Glutamatergic neuron (in vitro differentiated cells): Measurements from ENCODE around the gene RETREG1. TPM values are rescaled to one million over a fixed set of nuclear protein-coding genes. Genes with fewer than 3 reads are reported as not detected.

ENCODE experiments used
- DNase-seq: peaks from one replicate; pipeline ENCODE4 v3.0.0; 2022
- H3K27ac Mint-ChIP-seq: one replicate; pipeline ENCODE4 v1.8.0; 2020; ENCODE audit warnings: mild to moderate bottlenecking, mixed read lengths, inconsistent platforms; ENCODE audit not compliant: unreplicated experiment
- H3K27me3 Mint-ChIP-seq: one replicate; pipeline ENCODE4 v1.8.0; 2020; ENCODE audit warnings: mild to moderate bottlenecking, moderate library complexity, mixed read lengths, inconsistent platforms; ENCODE audit not compliant: unreplicated experiment
- H3K36me3 Mint-ChIP-seq: one replicate; pipeline ENCODE4 v1.8.0; 2020; ENCODE audit warnings: mild to moderate bottlenecking, mixed read lengths, inconsistent platforms; ENCODE audit not compliant: unreplicated experiment
- H3K4me1 Mint-ChIP-seq: one replicate; pipeline ENCODE4 v1.8.0; 2020; ENCODE audit warnings: mild to moderate bottlenecking, low read depth, mixed read lengths, inconsistent platforms; ENCODE audit not compliant: unreplicated experiment
- H3K4me3 Mint-ChIP-seq: one replicate; pipeline ENCODE4 v1.8.0; 2020; ENCODE audit warnings: mild to moderate bottlenecking, mixed read lengths, inconsistent platforms; ENCODE audit not compliant: unreplicated experiment
- H3K9me3 Mint-ChIP-seq: one replicate; pipeline ENCODE4 v1.8.0; 2020; ENCODE audit warnings: mild to moderate bottlenecking, moderate library complexity, mixed read lengths, inconsistent platforms; ENCODE audit not compliant: unreplicated experiment
- total RNA-seq: library from RNA; stranded (reverse); fragmentation: NEBNext Ultra II Directional; extraction: Animal tissue kit (Norgen Biotek cat#: 25700); gene quantifications from one replicate; pipeline ENCODE4 v1.2.1, GENCODE V29; 2021; ENCODE audit not compliant: unreplicated experiment
- TF ChIP-seq, protein P1 (sequence below): fragments of 200-600 bp; sonication (generic); IDR thresholded peaks from one replicate; pipeline ENCODE4 v1.5.0; 2021; ENCODE audit not compliant: partially characterized antibody, unreplicated experiment

Gene RETREG1
- total RNA-seq, 1 donor from 2014 or later = 6.3 TPM

DNA sequence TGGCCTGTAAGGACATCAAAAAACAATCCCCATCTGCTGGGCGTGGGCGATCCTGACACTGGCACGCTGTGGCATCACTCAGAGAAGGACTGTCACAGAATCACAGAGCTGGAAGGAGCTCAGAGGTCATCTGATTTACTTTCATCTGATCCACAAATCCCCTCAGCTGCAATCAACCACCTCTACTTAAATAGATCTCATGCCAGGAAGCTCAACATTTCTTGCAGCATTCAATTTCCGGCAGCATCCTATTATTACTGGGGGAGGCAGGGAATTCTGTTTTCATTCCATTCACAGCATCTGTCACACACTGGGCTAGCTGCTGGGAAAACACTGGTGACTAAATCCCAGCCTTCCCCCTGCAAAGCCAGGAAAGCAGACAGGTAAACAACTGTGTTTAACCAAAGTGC lies 38.3 kb downstream of the RETREG1 start:
- Mint-ChIP-seq H3K4me3 (no peak overlapping the region), H3K9me3 (peaks cover 4% of the 10 kb centered on the region), H3K4me1 (peaks cover 18% of the 10 kb centered on the region), H3K27me3 (peaks cover under 1% of the 10 kb centered on the region), H3K27ac (no peak overlapping the region), H3K36me3 (no peaks in the 10 kb centered on the region)
- TF ChIP-seq, protein P1, sequence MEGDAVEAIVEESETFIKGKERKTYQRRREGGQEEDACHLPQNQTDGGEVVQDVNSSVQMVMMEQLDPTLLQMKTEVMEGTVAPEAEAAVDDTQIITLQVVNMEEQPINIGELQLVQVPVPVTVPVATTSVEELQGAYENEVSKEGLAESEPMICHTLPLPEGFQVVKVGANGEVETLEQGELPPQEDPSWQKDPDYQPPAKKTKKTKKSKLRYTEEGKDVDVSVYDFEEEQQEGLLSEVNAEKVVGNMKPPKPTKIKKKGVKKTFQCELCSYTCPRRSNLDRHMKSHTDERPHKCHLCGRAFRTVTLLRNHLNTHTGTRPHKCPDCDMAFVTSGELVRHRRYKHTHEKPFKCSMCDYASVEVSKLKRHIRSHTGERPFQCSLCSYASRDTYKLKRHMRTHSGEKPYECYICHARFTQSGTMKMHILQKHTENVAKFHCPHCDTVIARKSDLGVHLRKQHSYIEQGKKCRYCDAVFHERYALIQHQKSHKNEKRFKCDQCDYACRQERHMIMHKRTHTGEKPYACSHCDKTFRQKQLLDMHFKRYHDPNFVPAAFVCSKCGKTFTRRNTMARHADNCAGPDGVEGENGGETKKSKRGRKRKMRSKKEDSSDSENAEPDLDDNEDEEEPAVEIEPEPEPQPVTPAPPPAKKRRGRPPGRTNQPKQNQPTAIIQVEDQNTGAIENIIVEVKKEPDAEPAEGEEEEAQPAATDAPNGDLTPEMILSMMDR = no peak
- no peak for DNase-seq

DNA sequence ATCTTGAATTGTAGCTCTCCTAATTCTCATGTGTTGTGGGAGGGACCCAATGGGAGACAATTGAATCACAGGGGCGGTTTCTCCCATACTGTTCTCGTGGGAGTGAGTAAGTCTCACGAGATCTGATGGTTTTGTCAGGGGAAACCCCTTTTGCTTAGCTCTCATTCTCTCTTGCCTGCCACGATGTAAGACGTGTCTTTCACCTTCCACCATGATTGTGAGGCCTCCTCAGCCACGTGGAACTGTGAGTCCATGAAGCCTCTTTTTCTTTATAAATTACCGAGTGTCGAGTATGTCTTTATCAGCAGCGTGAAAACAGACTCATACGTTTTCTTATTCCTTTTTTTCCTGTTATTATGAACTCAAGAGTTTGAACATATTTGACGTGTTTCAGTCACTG lies 39.1 kb downstream of the RETREG1 start:
- H3K4me3 Mint-ChIP-seq = no peak overlapping the region
- peaks cover 1% of the 10 kb centered on the region for H3K27me3 Mint-ChIP-seq
- H3K9me3 Mint-ChIP-seq = peaks cover 4% of the 10 kb centered on the region
- no peak for DNase-seq
- H3K36me3 Mint-ChIP-seq = no peaks in the 10 kb centered on the region
- no peak overlapping the region for H3K27ac Mint-ChIP-seq
- TF ChIP-seq, protein P1 = no peak
- H3K4me1 Mint-ChIP-seq = peaks cover 14% of the 10 kb centered on the region

DNA sequence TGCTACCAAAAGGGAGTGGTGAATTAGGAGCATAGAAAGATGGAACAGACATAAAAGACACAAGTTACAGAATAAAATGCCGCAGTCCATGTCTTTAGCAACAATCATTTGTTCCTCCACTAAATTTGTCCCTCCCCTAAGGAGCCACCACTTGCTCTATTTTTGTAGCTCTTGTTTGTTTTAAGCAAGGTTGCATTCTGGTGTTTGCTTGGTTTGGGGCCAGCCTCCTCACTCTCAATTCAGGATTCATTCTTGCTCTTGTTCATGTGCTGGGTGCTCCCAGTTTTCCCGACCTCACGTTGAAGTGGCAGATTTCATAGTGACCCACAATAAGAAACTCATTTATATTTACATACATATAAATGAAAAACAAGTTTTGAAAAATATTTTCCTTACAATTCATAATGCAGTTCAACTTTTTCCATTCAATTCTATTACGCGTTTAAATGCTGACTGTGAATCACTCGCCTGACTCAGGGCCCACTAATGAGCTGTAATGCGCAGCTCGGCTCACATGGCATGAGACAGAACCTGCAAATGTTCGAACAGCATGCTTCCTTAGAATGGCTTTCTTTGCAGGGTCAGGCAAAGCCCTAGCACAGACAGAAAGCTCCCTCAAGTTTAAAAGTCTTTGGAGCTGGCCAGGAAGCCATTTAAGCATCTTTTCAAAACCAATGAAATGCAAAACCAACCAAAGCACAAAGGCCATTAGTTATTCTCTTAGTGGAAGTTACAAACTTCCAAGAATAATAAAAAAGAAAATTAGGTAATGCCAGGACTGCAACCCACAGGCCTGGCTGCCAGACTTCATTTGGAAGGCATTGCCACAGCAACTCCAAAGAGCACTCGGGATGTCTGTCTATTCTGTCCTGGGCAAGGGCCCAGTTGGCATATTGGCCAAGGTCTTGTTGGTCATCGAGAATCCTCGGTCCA lies 41.7 kb downstream of the RETREG1 start:
- DNase-seq = no peak
- Mint-ChIP-seq H3K36me3 (no peaks in the 10 kb centered on the region), H3K9me3 (peaks cover 1% of the 10 kb centered on the region), H3K27me3 (peaks cover 1% of the 10 kb centered on the region), H3K27ac (no peak overlapping the region), H3K4me1 (peaks cover 14% of the 10 kb centered on the region), H3K4me3 (no peak overlapping the region)
- TF ChIP-seq, protein P1 = no peak

DNA sequence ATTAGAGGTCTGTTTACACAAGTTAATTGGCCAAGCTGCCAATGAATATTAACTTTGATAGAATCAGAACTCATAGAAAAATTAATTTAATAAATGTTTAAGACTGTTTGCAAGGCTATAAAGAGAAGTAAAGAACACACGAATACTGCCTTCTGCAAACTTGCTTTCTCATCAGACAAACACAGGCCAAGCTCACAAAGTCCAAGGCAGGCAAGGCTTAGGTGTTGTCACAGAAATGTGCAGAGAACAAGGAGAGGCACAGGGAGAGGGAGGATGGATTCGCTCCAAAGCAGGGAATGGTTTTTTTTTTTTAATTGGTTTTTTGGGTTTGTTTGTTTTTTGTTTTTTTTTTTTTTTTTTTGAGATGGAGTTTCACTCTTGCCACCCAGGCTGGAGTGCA lies 43.4 kb downstream of the RETREG1 start:
- DNase-seq = no peak
- Mint-ChIP-seq H3K27me3 (peaks cover 1% of the 10 kb centered on the region), H3K4me3 (no peak overlapping the region), H3K9me3 (peaks cover 1% of the 10 kb centered on the region), H3K27ac (no peak overlapping the region), H3K36me3 (peaks cover 5% of the 10 kb centered on the region), H3K4me1 (peaks cover 6% of the 10 kb centered on the region)
- TF ChIP-seq, protein P1 = no peak

DNA sequence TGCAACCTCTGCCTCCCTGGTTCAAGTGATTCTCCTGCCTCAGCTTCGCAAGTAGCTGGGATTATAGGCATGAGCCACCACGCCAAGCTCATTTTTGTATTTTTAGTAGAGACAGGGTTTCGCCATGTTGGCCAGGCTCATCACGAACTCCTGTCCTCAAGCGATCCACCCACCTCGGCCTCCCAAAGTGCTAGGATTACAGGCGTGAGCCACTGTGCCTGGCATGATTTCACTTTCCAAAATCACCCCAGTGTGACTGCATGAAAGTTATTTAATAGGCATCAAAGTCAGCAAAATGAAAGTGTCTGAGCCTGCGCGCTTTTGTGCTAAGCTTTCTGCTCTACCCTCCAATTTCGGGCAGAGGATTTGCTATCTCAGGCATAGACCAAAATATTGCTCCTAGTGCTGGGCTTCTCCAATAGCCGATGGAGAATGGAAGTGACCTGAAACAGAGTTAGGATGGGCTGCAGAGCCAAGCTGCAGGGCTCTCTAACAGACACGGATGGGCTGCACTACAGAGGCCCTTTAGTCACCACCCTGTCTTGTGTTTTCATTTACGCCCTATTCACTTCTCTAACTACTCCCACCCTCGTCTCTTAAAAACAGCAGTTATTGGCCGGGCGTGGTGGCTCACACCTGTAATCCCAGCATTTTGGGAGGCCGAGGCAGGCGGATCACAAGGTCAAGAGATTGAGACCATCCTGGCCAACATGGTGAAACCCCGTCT lies 44.3 kb downstream of the RETREG1 start:
- Mint-ChIP-seq H3K4me3 (no peak overlapping the region), H3K27ac (no peak overlapping the region), H3K36me3 (peaks cover 5% of the 10 kb centered on the region), H3K9me3 (no peaks in the 10 kb centered on the region), H3K27me3 (peaks cover 1% of the 10 kb centered on the region), H3K4me1 (no peaks in the 10 kb centered on the region)
- DNase-seq = no peak
- TF ChIP-seq, protein P1 = no peak
